GM18873 (cell line): ENCODE results near the gene CFAP53.
A peak's percentile ranks its signal among the peaks of the same experiment; 100 is the strongest.
"Not testable (repeated sequence)": the region's sequence is repeated elsewhere in the genome, so short reads cannot be mapped to it uniquely, and the experiment has no call there.

ENCODE experiments used
- ATAC-seq: cut with Tn5 transposase; IDR thresholded peaks from one replicate; pipeline ENCODE4 v1.9.1; 2021; ENCODE audit warnings: mild to moderate bottlenecking, moderate library complexity, moderate number of reproducible peaks; ENCODE audit not compliant: unreplicated experiment, low FRiP score

Gene CFAP53, protein sequence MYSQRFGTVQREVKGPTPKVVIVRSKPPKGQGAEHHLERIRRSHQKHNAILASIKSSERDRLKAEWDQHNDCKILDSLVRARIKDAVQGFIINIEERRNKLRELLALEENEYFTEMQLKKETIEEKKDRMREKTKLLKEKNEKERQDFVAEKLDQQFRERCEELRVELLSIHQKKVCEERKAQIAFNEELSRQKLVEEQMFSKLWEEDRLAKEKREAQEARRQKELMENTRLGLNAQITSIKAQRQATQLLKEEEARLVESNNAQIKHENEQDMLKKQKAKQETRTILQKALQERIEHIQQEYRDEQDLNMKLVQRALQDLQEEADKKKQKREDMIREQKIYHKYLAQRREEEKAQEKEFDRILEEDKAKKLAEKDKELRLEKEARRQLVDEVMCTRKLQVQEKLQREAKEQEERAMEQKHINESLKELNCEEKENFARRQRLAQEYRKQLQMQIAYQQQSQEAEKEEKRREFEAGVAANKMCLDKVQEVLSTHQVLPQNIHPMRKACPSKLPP

DNA sequence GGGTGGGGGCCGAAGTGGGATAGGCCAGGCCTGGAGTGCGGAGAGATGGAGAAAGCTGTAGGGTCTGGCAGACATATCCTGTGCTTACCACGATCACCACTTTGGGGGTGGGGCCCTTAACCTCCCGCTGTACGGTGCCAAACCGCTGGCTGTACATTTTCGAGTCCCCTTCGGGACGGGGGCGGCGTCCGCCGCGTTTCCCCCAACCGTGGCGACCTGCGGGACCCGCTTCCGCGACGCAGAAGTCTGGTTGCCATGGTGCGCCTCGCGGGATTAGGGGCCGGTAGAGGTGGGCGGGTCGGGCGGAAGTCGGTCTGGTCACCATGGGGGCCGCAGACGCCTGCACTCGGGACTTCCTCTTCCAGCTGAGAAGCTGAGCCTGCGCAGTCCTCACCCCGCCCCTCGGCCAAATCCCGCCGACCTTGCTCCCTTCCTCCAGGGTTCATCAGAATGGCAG lies at the start of gene CFAP53:
Gene CFAP53 (minus strand): TSS at position 248 of the 457 bp plus-strand sequence. CDS start 91 bp downstream, at position 157.
- ATAC-seq: peak; percentile 35

DNA sequence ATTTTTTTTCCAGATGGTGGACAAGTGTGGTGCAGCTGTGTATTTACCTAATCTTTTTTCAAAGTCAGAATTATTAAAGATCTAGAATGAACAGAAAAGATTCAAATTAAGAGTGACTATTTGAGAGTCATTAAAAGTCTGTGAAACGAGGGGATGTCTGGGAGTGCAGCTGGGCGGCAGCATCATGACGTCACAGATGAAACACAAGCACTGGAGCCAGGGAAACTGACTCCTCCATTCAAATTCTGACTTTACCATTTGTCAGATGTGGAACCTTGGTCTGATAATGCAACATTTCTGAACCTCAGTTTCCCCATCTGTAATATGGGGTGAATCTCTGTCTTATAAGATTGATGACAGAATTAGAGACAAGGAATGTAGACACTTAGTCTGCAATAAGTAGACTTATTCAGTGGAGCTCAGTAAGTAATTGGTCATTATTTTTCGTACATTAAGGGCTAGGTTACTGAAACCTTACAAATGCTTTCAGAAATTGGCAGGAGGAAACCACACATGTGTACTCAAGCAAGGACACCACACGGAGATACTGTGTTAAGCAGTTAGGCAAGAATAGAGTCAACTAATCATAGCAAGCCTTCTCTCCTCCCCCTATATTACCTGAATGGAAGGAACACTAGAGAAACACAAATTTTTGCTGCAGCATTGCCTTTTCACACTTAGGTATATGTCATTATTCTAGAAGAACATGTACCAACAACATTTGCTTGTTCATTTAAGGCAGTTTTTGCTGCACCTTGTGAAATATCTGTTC lies 49.0 kb upstream of the CFAP53 start:
- ATAC-seq: peak; percentile 68

DNA sequence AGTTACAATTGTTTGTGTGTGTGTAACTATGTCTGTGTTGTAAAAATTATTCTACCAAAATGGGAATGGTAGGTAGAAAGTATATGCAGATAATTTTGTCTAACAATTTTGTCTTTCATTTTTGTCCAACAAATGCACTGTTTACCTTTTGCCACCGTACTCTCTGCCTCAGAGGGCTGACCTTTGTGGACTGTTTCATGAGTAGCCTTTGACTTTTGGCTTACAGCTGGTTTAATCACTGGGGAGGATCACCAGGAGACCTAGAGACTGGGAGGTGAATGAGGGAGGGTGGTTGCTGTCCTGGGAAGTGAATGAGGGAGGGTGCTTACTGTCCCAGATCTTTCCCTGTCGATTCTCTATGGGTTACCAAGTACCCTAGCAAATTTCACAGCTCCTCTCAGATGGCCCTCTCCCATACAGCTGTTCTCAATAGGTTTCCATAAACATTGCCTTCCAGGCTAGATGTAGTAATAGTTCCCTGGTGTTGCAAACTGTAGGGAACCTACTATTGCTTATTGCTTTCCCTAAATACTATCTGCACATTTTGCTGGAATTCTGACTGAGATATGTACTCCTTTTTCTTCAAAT lies 47.7 kb upstream of the CFAP53 start:
- ATAC-seq: no peak

DNA sequence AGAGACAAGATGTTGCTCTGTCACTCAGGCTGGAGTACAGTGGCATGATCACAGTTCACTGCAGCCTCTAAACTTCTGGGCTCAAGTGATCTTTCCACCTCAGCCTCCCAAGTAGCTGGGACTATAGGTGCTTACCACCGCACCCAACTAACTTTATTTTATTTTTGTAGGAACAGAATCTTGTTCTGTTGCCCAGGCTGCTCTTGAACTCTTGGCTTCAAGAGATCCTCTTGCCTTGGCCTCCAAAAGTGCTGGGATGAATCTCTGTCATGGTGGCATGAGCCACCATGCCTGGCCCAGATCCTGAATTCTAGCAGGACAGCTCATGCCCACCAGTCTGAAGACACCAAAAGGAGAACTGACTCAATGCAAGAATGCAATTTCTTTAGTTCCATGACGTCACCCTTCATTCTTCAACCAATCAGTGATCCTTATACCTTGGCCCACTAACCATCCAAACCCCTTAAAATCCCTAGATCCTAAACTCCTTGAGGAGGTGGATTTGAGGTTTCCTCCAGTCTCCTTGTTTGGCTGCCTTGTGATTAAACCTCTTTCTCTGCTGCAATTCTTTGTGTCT lies 46.8 kb upstream of the CFAP53 start:
- ATAC-seq: peak; percentile 29

DNA sequence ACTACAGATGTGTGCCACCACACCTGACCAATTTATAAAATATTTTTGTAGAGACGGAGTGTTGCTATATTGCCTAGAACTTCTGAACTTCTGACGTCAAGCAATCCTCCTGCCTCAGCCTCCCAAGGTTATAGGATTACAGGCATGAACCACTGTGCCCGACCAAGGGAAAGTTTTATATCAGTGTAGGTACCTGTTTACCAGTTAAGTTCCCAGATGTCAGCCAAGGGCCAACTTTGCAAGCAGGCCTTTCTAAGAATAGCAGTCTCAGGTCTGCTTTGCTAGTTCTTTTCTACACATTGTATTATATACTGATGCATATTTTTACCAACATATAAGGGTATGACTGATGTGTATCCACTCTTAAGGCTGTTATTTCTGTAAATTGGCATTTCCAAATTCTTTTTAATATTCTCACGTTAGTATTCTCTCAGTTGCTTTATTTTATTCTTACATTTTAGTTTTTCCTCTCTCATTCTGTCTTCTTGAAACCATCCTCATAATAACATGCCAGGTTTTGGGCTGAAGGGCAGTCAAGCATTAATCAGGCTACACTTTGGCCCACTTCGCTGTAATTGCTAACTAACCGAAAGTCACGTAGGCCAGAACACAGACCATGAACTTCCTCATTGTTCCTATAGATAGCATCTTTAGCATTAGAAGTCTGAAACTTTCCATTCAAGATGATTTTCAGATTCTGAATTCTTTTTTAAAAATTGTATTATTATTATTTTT lies 46.2 kb upstream of the CFAP53 start:
- peak; percentile 60 for ATAC-seq

DNA sequence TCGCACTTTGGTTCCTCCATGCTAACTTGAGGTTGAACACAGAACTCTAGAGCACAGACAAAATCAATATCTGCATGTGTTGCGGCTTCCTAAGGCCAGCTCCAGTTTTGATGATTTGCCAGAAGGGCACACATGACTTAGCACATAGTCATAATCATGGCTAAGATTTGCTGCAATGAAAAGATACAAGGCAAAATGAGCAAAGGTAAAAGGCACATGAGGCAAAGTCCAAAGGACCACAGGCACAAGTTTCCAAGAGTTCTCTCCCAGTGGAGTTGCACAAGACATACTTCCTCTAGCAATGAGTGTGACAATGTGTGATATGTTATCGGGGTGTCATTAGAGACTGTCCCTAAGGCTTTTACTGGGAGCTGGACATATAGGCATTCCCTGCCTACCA lies 45.4 kb upstream of the CFAP53 start:
- no peak for ATAC-seq

DNA sequence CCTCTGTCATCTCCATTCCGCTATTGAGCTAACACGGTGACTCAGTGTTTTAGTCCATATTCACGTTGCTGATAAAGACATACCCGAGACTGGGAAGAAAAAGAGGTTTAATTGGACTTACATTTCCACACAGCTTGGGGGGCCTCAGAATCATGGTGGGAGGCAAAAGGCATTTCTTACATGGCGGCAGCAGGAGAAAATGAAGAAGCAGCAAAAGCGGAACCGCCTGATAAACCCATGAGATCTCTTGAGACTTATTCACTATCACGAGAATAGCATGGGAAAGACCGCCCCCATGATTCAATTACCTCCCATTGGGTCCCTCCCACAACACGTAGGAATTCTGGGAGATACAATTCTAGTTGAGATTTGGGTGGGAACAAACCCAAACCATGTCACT lies 43.8 kb upstream of the CFAP53 start:
- no peak for ATAC-seq

DNA sequence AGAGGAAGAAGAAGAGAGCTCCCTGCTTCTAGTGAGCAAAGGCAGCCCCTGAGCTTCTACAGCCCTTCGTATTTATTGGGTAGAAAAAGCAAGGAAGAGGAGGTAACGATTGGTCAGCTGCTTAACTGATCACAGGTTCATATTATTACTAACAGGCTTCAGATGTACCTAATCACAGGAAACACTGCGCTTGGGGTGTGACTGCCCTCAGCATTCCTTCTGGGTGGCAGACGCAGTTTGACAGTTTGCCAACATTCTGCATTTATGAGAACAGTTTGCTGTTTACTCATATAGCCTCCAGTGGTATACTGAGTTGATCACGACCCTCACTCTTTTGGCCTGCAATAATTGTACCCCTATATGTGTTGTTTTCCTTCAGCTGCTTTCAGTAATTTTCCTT lies 42.6 kb upstream of the CFAP53 start:
- not testable (repeated sequence) for ATAC-seq

DNA sequence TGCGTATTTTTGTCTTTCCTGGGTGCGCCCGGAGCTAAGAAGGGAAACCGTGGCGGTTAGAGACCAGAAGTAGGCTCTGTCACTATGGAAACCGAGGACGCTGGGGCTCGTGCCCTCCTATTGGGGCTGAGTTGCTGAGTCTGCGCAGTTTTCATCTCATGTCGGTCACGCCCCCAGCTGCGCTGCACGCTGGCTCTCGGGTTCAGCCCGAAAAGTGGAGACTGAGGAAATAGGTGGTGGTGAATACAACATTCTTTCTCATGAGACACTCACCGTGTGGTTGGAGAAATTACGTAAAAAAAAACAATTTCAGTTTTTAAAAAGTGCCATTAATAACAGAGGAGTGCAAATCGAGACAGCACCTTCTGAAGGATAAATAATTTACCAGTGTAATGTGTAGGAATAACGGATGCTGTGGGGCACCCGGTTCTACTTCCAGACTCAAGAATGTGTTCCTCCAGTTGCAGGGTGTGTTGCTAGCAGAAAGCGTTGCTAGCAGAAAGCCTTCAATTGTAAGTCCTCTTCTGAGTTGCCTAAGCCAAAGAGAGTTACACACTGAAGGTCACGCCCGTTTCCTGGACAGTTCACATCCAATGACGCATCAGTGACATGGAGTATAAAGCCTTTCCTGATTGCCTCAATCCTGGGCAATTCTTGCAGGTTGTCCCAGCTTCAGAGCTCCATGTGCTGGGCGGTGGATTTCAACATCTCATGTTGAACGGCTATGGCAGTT lies 41.6 kb upstream of the CFAP53 start:
- peak; percentile 91 for ATAC-seq

DNA sequence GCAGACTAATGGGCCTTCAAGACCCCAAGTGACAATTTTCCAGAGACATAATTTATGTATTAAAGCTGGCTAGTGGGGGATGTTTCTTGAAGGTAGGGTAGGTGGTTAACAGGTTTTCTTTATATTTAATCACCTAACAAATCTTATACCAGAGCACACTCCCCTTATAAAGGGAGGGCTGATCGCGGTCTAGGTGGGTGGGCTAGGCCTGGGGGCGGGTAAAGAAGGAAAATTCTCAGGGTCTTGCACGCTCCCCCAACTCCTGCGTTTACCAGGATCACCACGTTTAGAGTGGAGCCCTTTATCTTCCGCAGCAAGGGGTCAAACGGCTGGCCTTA lies 41.1 kb upstream of the CFAP53 start:
- ATAC-seq: no peak

DNA sequence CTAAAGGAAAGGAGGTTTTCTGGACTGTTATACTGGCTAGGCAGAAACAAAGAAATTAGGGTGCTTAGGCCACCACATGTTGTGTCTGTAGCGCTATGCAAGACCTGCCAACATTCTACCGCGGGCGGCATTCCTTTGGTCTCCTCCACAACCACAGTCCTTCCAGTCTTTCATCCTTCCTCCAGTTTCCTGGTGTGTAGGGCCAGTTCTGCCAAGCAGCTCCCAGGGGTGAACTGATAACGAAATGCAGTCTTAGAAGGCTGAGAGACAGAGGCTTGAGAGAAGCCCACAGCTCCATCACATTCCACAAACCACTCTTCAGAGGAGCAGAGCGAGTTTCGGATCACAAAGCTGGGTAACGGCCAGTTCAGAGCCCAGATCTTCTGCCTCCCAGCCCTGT lies 40.6 kb upstream of the CFAP53 start:
- no peak for ATAC-seq

DNA sequence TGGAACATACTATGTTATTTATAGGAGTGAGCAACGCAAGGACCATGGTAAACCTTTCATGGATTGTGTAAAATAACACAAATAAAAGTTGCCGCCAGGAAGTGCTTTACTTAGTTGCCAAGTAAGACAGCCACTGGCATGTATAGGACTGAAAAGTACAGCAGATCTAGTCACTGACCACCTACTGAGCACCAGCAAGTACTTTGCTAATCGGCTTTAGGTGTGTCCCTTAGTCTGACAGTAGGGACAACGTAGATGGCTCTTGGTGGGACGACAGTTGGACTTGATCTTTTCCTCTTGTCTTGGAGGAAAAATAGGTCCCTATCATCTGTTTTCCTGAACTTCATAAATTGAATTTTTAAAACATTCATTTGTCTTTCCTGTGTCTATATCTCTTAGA lies 34.8 kb upstream of the CFAP53 start:
- ATAC-seq: no peak

DNA sequence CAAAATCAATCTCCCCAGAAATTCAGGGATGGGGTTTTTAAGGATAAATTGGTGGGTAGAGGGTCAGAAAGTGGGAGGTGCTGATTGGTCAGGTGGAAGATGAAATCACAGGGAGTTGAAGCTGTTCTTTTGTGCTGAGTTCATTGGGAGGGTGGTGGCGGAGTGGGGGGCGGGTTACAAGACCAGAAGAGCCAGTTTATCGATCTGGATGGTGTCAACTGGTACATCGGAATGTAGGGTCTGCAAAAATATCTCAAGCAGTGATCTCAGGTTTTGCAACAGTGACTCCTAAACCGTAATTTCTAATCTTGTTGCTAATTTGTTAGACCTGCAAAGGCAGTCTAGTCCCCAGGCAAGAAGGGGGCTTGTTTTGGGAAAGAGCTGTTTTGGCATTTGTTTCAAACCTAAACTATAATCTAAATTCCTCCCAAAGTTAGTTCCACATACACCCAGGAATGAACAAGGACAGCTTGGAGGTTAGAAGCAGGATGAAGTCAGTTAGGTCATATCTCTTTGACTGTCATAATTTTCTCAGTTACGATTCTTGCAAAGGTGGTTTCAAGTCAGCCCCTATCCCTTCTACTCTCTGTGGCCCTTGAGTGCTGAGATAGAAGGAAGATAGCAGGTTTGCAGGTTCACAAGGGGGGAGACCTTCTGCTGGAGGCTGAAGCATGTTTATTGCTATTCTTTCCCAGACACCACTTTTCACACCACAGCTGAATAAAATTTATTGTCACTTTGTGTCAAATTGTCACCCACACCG lies 33.5 kb upstream of the CFAP53 start:
- no peak for ATAC-seq

DNA sequence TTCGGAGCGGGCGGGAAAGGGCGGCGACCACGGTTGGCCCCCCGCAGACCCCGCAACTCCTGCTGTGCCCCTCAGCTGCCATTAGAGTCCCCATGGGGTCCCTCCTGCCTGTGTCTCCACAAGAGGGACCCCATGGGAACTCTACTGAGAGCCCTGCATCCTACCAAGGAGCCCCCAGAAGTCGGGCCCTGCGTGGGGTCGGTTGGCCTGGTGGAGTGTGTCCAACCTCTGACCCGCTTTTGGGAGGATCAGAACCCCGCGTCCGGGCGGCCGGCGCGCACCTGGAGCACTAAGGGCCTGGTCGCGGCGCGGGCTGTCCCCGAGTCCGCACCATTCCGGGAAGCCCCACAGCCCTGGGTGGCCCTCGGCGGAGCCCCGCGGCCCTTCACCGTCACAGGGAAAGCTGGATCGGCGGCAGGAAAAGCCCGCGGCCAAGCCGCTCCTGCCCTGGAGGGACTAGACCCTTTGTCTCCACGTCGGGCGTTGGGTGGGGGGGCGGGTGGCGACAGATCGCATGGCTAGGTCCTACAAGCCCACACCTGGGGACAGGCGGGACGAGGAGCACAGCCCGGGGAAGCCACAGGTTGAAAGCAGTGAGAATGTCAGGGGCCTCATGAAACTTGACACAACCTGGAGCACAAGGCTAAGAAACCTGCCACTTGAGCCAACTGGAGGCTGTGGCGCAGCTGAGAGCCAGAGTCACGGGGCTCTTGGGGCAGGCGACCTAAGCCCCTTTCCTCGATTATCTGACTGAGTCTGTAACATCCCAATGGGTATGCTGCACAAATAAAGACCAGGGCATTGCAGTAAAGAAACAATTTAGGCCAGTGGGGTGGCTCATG lies 32.4 kb upstream of the CFAP53 start:
- ATAC-seq: no peak

DNA sequence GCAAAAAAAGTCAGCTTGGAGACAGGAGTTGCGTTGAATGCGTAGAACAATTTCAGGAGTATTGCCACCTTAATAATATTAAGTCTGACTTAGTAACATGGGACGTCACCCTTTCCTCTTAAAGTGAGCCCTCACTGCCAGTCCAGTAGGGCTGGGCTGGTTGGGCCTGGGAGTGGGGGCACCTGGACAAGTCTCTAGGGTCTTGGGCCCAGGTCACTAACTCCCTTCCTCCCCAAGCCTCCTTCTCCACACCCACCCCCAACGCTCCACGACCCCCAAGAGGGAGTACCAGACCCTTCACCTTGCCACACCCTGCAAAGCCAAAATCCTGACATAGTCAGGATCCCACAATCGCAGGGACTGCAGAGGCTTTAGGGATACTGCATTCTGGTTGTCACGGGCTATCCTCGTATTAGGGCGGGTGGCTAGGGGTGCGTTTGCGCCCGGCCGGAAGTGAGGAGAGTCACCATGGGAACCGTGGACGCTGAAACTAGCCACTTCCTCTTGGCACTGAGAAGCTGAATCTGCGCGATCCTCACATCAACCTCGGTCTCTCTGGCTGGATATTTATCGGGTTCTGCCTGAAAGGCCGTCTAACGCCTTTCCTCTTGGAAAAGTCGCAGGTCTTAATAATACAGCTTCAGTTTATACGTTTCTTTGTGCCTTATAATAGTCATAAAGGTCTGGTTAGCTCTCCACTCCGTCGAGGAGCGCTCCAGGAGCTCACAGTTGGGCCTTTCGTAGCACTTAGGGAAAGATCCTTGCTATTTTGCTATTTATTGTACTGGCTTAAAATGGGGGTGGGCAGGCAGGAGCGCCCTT lies 31.5 kb upstream of the CFAP53 start:
- ATAC-seq: peak; percentile 97

DNA sequence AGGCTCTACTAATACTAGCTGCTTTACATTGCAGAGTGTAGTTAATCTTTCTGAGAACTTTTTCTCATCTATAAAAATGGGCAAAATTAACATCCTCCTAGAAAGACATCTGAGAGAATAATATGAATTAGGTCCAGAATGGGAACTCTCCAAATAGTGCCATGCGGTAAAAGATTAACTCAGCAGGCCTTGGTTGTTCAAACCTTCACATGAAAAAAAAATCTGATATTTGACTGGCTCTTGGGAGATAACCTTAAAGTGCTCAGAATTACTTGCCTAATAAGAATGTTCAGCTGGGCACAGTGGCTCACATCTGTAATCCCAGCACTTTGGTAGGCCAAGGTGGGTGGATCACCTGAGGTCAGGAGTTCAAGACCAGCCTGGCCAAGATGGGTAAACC lies 26.7 kb upstream of the CFAP53 start:
- ATAC-seq: no peak

DNA sequence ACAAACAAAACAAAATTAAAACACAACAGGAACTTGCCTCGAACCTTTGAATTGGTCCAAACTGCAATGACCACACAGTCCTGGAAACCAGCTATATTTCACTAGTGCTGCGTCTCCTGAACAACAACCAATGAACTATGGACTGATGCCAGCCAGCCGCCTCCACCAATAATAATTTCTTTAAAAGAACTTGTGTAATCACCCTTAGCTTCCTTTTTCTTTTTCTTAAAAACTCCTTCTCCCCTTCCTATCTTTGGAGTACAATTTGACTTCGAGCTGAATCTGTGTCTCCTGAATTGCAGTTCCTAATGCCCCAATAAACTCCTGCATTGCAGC lies 22.8 kb upstream of the CFAP53 start:
- ATAC-seq: no peak
